K562 (cell line): Measurements from ENCODE around the gene CHST1.

Experiments
- CEBPB ChIP-seq: fragments of 450-650 bp; IDR thresholded peaks from 2 replicates; pipeline ENCODE4 v1.6.1; 2016; ENCODE audit warnings: missing genetic modification characterization, missing compliant biosample characterization
- CTCF ChIP-seq, 3 experiments: IDR thresholded peaks in 2 of 3; conservative IDR thresholded peaks in 1 of 3; 2 replicates each; pipeline ENCODE4 v1.5.1; 2011 to 2012; ENCODE audit warnings: low read length in 3 of 3, mild to moderate bottlenecking in 3 of 3, control low read depth in 2 of 3, improper control_type of control experiment in 1 of 3, inconsistent platforms in 1 of 3, low read depth in 1 of 3, mixed read lengths in 1 of 3, moderate library complexity in 1 of 3; ENCODE audit not compliant: insufficient read depth in 2 of 3
- ELF1 ChIP-seq: fragments of 200-800 bp; sonication (Bioruptor generic); IDR thresholded peaks from 2 replicates; pipeline ENCODE4 v1.6.1; 2016; ENCODE audit warnings: missing genetic modification characterization, missing compliant biosample characterization
- FOS ChIP-seq: IDR thresholded peaks from 3 replicates; pipeline ENCODE4 v1.6.1; 2011; ENCODE audit not compliant: insufficient read length; ENCODE audit errors: extremely low read depth
- HNRNPL ChIP-seq: fragments of 200-400 bp; formaldehyde crosslinking; IDR thresholded peaks from 2 replicates; pipeline ENCODE4 v1.6.1; 2017; ENCODE audit warnings: low read depth, mild to moderate bottlenecking, low read length
- MEIS2 ChIP-seq: fragments of 450-650 bp; IDR thresholded peaks from 2 replicates; pipeline ENCODE4 v1.6.1; 2014; ENCODE audit warnings: mild to moderate bottlenecking; ENCODE audit not compliant: partially characterized antibody
- RCOR1 ChIP-seq, 2 experiments: IDR thresholded peaks; 2 replicates each; pipeline ENCODE4 v1.6.1; 2012; ENCODE audit warnings: low read depth in 2 of 2, low read length in 2 of 2, borderline replicate concordance in 1 of 2, improper control_type of control experiment in 1 of 2
- REST ChIP-seq, 2 experiments: fragments of 450-650 bp; formaldehyde crosslinking in 1 of 2; IDR thresholded peaks; 2 replicates each; pipeline versions ENCODE4 v1.4.0 to v1.6.1; 2014 to 2020; ENCODE audit warnings: mild to moderate bottlenecking in 2 of 2, borderline replicate concordance in 1 of 2, low read depth in 1 of 2
- TBP ChIP-seq: optimal IDR thresholded peaks from 2 replicates; pipeline ENCODE3; 2011; ENCODE audit warnings: low read depth, low read length, improper control_type of control experiment
- ZBTB8A ChIP-seq: fragments of 450-650 bp; IDR thresholded peaks from 2 replicates; pipeline ENCODE4 v1.6.1; 2018; ENCODE audit warnings: mild to moderate bottlenecking, moderate library complexity; ENCODE audit not compliant: partially characterized antibody
- ZMIZ1 ChIP-seq, 2 experiments: fragments of 150-350 bp in 1 of 2; IDR thresholded peaks; 2 replicates each; pipeline ENCODE4 v1.6.1; 2012 to 2016; ENCODE audit warnings: low read depth in 2 of 2, low read length in 2 of 2, mild to moderate bottlenecking in 1 of 2, moderate library complexity in 1 of 2

- TF ChIP-seq MEIS2 (no peak), CTCF (IDR thresholded peaks at IDR 0.05 in 2 of 3, conservative IDR thresholded peaks at IDR 0.05 in 1 of 3; ENCODE audit: insufficient read depth in 2 of 3, low read depth in 1 of 3, low read length in 3 of 3) (no peak), CEBPB (tag) (no peak), ELF1 (tag) (no peak), ZBTB8A (no peak), RCOR1 (IDR thresholded peaks at IDR 0.05; ENCODE audit: borderline replicate concordance in 1 of 2, low read depth in 2 of 2, low read length in 2 of 2) (no peak), HNRNPL (no peak), FOS (no peak), REST (IDR thresholded peaks at IDR 0.05; ENCODE audit: borderline replicate concordance) (no peak), REST (CRISPR knock-in tag; IDR thresholded peaks at IDR 0.05; ENCODE audit: low read depth) (no peak), TBP (no peak), ZMIZ1 (IDR thresholded peaks at IDR 0.05; ENCODE audit: low read depth in 2 of 2, low read length in 2 of 2) (no peak)
Observed at GRCh38 chr11:45651156-45651555, 14.3 kb downstream of the CHST1 start.
